IMR-90 (cell line): ENCODE measurements around the gene ASB7. TPM values are rescaled to one million over a fixed set of nuclear protein-coding genes. Genes with fewer than 3 reads are reported as not detected.

Experiments
- ATAC-seq: fragments of 200-7000 bp; cut with Tn5 transposase; 2 replicates; pipeline ENCODE4 v1.9.1; 2020; ENCODE audit warnings: low read depth, mild to moderate bottlenecking, moderate library complexity
- BruUV-seq: library from RNA; stranded (reverse); fragments of 400-500 nt; replicated peaks from 2 replicates; lab custom pipeline; 2021; lab: Mats Ljungman, UMichigan
- CTCF ChIA-PET: fragments of 300-600 bp; formaldehyde crosslinking; extraction: SDS; loops from one replicate; lab custom pipeline; 2021; ENCODE audit warnings: antibody characterized with exemption; lab: Yijun Ruan, JAX
- POLR2A ChIA-PET: fragments of 300-600 bp; sonication (Branson Sonifier 250); formaldehyde crosslinking; loops from one replicate; lab custom pipeline; 2022; ENCODE audit warnings: antibody characterized with exemption; ENCODE audit not compliant: unreplicated experiment; lab: Charles Lee
- DNase-seq: peaks from one replicate; pipeline ENCODE4 v3.0.0; 2013
- H2AFZ ChIP-seq: replicated peaks from 2 replicates; pipeline ENCODE3; 2013; ENCODE audit warnings: low read length, mild to moderate bottlenecking; ENCODE audit not compliant: poor library complexity
- H2AK5ac ChIP-seq: 2 replicates; pipeline ENCODE4 v1.6.1; 2013; ENCODE audit warnings: low read depth, low read length, inconsistent platforms
- H2AK9ac ChIP-seq: replicated peaks from 2 replicates; pipeline ENCODE3; 2013; ENCODE audit warnings: mild to moderate bottlenecking, low read depth, low read length, moderate library complexity; ENCODE audit not compliant: poor library complexity
- H2BK120ac ChIP-seq: 2 replicates; pipeline ENCODE4 v1.6.1; 2013; ENCODE audit warnings: low read depth, low read length, inconsistent platforms
- H2BK15ac ChIP-seq: 3 replicates; pipeline ENCODE4 v1.6.1; 2013; ENCODE audit warnings: low read depth, low read length, inconsistent platforms
- H2BK20ac ChIP-seq: 2 replicates; pipeline ENCODE4 v1.6.1; 2013; ENCODE audit warnings: low read depth, mild to moderate bottlenecking, inconsistent platforms, low read length, moderate library complexity
- H2BK5ac ChIP-seq: 2 replicates; pipeline ENCODE4 v1.6.1; 2013; ENCODE audit warnings: mild to moderate bottlenecking, low read depth, low read length, inconsistent platforms; ENCODE audit not compliant: poor library complexity, severe bottlenecking
- H3K14ac ChIP-seq: replicated peaks from 2 replicates; pipeline ENCODE4 v1.6.1; 2013; ENCODE audit warnings: low read depth, low read length, inconsistent platforms
- H3K18ac ChIP-seq: 2 replicates; pipeline ENCODE4 v1.6.1; 2013; ENCODE audit warnings: low read depth, low read length, control low read depth
- H3K23ac ChIP-seq: 2 replicates; pipeline ENCODE4 v1.6.1; 2013; ENCODE audit warnings: low read depth, low read length, inconsistent platforms
- H3K27ac ChIP-seq: 2 replicates; pipeline ENCODE4 v1.5.1; 2013; ENCODE audit warnings: mild to moderate bottlenecking, control low read depth, low read length; ENCODE audit not compliant: insufficient read depth
- H3K27me3 ChIP-seq: 2 replicates; pipeline ENCODE4 v1.6.1; 2013; ENCODE audit warnings: low read length; ENCODE audit not compliant: control insufficient read depth, insufficient read depth
- H3K36me3 ChIP-seq: 2 replicates; pipeline ENCODE4 v1.6.1; 2013; ENCODE audit warnings: low read length, mixed read lengths; ENCODE audit not compliant: control insufficient read depth, insufficient read depth
- H3K4ac ChIP-seq: 2 replicates; pipeline ENCODE4 v1.6.1; 2013; ENCODE audit warnings: low read depth, low read length, inconsistent platforms
- H3K4me1 ChIP-seq: 2 replicates; pipeline ENCODE4 v1.6.1; 2013; ENCODE audit warnings: low read length, mixed read lengths; ENCODE audit not compliant: control insufficient read depth, insufficient read depth
- H3K4me2 ChIP-seq: 2 replicates; pipeline ENCODE4 v1.6.1; 2013; ENCODE audit warnings: low read depth, mild to moderate bottlenecking, control low read depth, low read length, moderate library complexity
- H3K4me3 ChIP-seq: 2 replicates; pipeline ENCODE4 v1.5.1; 2013; ENCODE audit warnings: low read depth, mild to moderate bottlenecking, control low read depth, low read length, moderate library complexity; ENCODE audit not compliant: insufficient read depth
- H3K56ac ChIP-seq: 2 replicates; pipeline ENCODE4 v1.6.1; 2013; ENCODE audit warnings: low read length, inconsistent platforms; ENCODE audit not compliant: insufficient read depth; ENCODE audit errors: extremely low read depth
- H3K79me1 ChIP-seq, 2 experiments: 2 replicates each; pipeline ENCODE4 v1.6.1; 2013; ENCODE audit warnings: low read length in 2 of 2, inconsistent platforms in 1 of 2, low read depth in 1 of 2
- H3K9ac ChIP-seq: 2 replicates; pipeline ENCODE4 v1.6.1; 2013; ENCODE audit warnings: low read depth, low read length, control low read depth
- H3K9me1 ChIP-seq: 2 replicates; pipeline ENCODE4 v1.6.1; 2013; ENCODE audit warnings: low read length, inconsistent platforms; ENCODE audit not compliant: insufficient read depth
- H3K9me3 ChIP-seq: 2 replicates; pipeline ENCODE4 v1.6.1; 2013; ENCODE audit warnings: low read length; ENCODE audit not compliant: control insufficient read depth, insufficient read depth
- H4K20me1 ChIP-seq: 2 replicates; pipeline ENCODE4 v1.6.1; 2013; ENCODE audit warnings: low read length, inconsistent platforms; ENCODE audit not compliant: insufficient read depth
- H4K5ac ChIP-seq: 2 replicates; pipeline ENCODE4 v1.6.1; 2013; ENCODE audit warnings: mild to moderate bottlenecking, low read depth, low read length, control low read depth
- H4K8ac ChIP-seq, 2 experiments: 2 replicates each; pipeline ENCODE4 v1.6.1; 2013; ENCODE audit warnings: low read depth in 2 of 2, low read length in 2 of 2, control low read depth in 1 of 2, inconsistent platforms in 1 of 2
- H4K91ac ChIP-seq: 2 replicates; pipeline ENCODE4 v1.6.1; 2013; ENCODE audit warnings: low read depth, low read length, inconsistent platforms; ENCODE audit not compliant: insufficient read depth
- NFE2L2 ChIP-seq: fragments of 150-350 bp; IDR thresholded peaks from 2 replicates; pipeline ENCODE4 v1.6.1; 2016; ENCODE audit warnings: low read depth, mild to moderate bottlenecking, low read length
- WGBS, 2 experiments: methylation state at CpG; one replicate each; pipeline versions ENCODE4 v1.1.5 to v1.1.7; 2013; ENCODE audit warnings: missing lambda C conversion rate in 2 of 2; ENCODE audit not compliant: insufficient read length in 1 of 2; ENCODE audit errors: extremely low coverage in 2 of 2; 5-methylcytosine and 5-hydroxymethylcytosine counted together
- dilution Hi-C: fragments of 300-500 bp; cut with HindIII; formaldehyde crosslinking; loops from one replicate; pipeline ENCODE4 v1.14.3; 2018; ENCODE audit warnings: low sequenced_read_pairs; ENCODE audit not compliant: unreplicated experiment
- in situ Hi-C: fragments of 300-500 bp; cut with MboI; formaldehyde crosslinking; loops from 3 replicates; pipeline ENCODE4 v1.14.3; 2019; ENCODE audit warnings: low sequenced_read_pairs, inconsistent platforms, mixed read lengths
- intact Hi-C: fragments of 100-400 bp; cut with micrococcal nuclease; formaldehyde crosslinking; loops from 2 replicates; pipeline ENCODE4 v1.10.0; 2022
- polyA plus RNA-seq, 3 experiments: library from polyadenylated mRNA; depleted of rRNA; stranded (reverse); fragments of >200 nt; gene quantifications; 2 replicates each; pipeline ENCODE4 v1.2.3, GENCODE V29; 2012; ENCODE audit warnings: low replicate concordance in 1 of 3
- total RNA-seq: library from RNA; depleted of rRNA; stranded (reverse); fragments of >200 nt; gene quantifications from 2 replicates; pipeline ENCODE4 v1.2.3, GENCODE V29; 2012

ASB7 gene
- total and polyA plus RNA-seq, 2 of the 4 experiments (the other 2 are of a cell fraction) = 7.7 to 16.7 TPM

- Histone ChIP-seq H4K8ac (no peak overlapping the region), H2BK120ac (no peak overlapping the region), H3K36me3 (peaks cover 19% of the 10 kb centered on the region), H2AK9ac (no peak overlapping the region), H2BK5ac (no peak overlapping the region), H3K9me1 (peaks cover 5% of the 10 kb centered on the region), H2BK15ac (no peak overlapping the region), H2AK5ac (no peak overlapping the region), H3K4ac (no peak overlapping the region), H3K14ac (no peak overlapping the region), H3K18ac (no peak overlapping the region), H4K5ac (no peak overlapping the region), H3K23ac (no peak overlapping the region), H4K91ac (no peak overlapping the region), H3K27me3 (no peaks in the 10 kb centered on the region), H3K79me1 (peaks cover 11 to 14% of the 10 kb centered on the region in 2 experiments), H3K9ac (no peak overlapping the region), H2AFZ (no peak overlapping the region), H3K9me3 (no peaks in the 10 kb centered on the region), H3K27ac (no peak overlapping the region), H3K4me2 (no peak overlapping the region), H3K4me3 (no peak overlapping the region), H4K20me1 (peaks cover 8% of the 10 kb centered on the region), H3K4me1 (no peaks in the 10 kb centered on the region), H2BK20ac (no peak overlapping the region), H3K56ac (no peak overlapping the region)
- WGBS, 2 experiments = no CpG with 5 or more reads among the region's 4 CpGs
- ChIA-PET POLR2A (interaction anchor here (0.6 kb wide), 1 partner anchor 267 kb away, joined by 5 read pairs; no protein-coding TSS in a partner anchor), CTCF (no interaction called here)
- dilution Hi-C loops (no loop called here), in situ Hi-C loops (no loop called here), intact Hi-C loops (no loop called here)
- ATAC-seq = no peak
- DNase-seq = no peak
- no TSS peak for BruUV-seq
- no peak for TF ChIP-seq NFE2L2
Measured at GRCh38 chr15:100614918-100615317, 12.5 kb downstream of the ASB7 start.
